Muscle layer of duodenum (tissue), 2 donors: Measurements from ENCODE around the gene TRPM2.
"Not testable (repeated sequence)": the region's sequence is repeated elsewhere in the genome, so short reads cannot be mapped to it uniquely, and the experiment has no call there.

ENCODE experiments used
- H3K27ac ChIP-seq: one replicate; pipeline ENCODE4 v1.7.0; 2013; ENCODE audit warnings: mild to moderate bottlenecking, low read length
- H3K27me3 ChIP-seq: one replicate; pipeline ENCODE4 v1.7.0; 2013; ENCODE audit warnings: low read depth, mild to moderate bottlenecking, control low read depth, low read length
- H3K36me3 ChIP-seq, 2 donors: one replicate each; pipeline ENCODE4 v1.7.0; 2013; ENCODE audit warnings: low read length in 2 of 2, control low read depth in 1 of 2, mild to moderate bottlenecking in 1 of 2; ENCODE audit not compliant: insufficient read depth in 2 of 2, control insufficient read depth in 1 of 2
- H3K4me1 ChIP-seq, 2 donors: one replicate each; pipeline ENCODE4 v1.7.0; 2013; ENCODE audit warnings: low read length in 2 of 2, mild to moderate bottlenecking in 2 of 2, control low read depth in 1 of 2, moderate library complexity in 1 of 2; ENCODE audit not compliant: insufficient read depth in 2 of 2, control insufficient read depth in 1 of 2
- H3K4me3 ChIP-seq, 2 donors: one replicate each; pipeline ENCODE4 v1.7.0; 2013; ENCODE audit warnings: low read length in 2 of 2, low read depth in 1 of 2, mild to moderate bottlenecking in 1 of 2
- H3K9me3 ChIP-seq, 2 donors: one replicate each; pipeline ENCODE4 v1.7.0; 2013; ENCODE audit warnings: low read length in 2 of 2, control low read depth in 1 of 2, mild to moderate bottlenecking in 1 of 2; ENCODE audit not compliant: control insufficient read depth in 1 of 2
- donor health status: healthy.

The TRPM2 gene

GRCh38 chr21:44397431-44398031, 44.1 kb downstream of the TRPM2 start:
- H3K36me3 ChIP-seq = no peaks in the 10 kb centered on the region
- peaks cover 0 to 4% of the 10 kb centered on the region in 2 donors for H3K9me3 ChIP-seq
- no peaks in the 10 kb centered on the region for H3K27me3 ChIP-seq
- H3K27ac ChIP-seq = no peak overlapping the region
- no peaks in the 10 kb centered on the region for H3K4me1 ChIP-seq
- no peak overlapping the region for H3K4me3 ChIP-seq

- no peak overlapping the region for H3K27ac ChIP-seq
- H3K4me1 ChIP-seq = no peaks in the 10 kb centered on the region
- H3K9me3 ChIP-seq = no peaks in the 10 kb centered on the region
- no peaks in the 10 kb centered on the region for H3K36me3 ChIP-seq
- no peak overlapping the region for H3K4me3 ChIP-seq
- no peaks in the 10 kb centered on the region for H3K27me3 ChIP-seq
These were observed 45.1 kb downstream of the TRPM2 start for GRCh38 chr21:44398499-44398898.

GRCh38 chr21:44399151-44399954, 45.9 kb downstream of the TRPM2 start:
- H3K36me3 ChIP-seq = no peaks in the 10 kb centered on the region
- H3K27ac ChIP-seq = no peak overlapping the region
- H3K27me3 ChIP-seq = no peaks in the 10 kb centered on the region
- no peaks in the 10 kb centered on the region for H3K9me3 ChIP-seq
- H3K4me3 ChIP-seq = no peak overlapping the region
- H3K4me1 ChIP-seq = no peaks in the 10 kb centered on the region

GRCh38 chr21:44399955-44400790, 46.8 kb downstream of the TRPM2 start:
- Histone ChIP-seq H3K9me3 (no peaks in the 10 kb centered on the region), H3K27me3 (no peaks in the 10 kb centered on the region), H3K4me3 (no peak overlapping the region), H3K27ac (no peak overlapping the region), H3K4me1 (no peaks in the 10 kb centered on the region), H3K36me3 (no peaks in the 10 kb centered on the region)

GRCh38 chr21:44400791-44401385, 47.5 kb downstream of the TRPM2 start:
- Histone ChIP-seq H3K27ac (no peak overlapping the region), H3K4me1 (no peaks in the 10 kb centered on the region), H3K27me3 (no peaks in the 10 kb centered on the region), H3K36me3 (no peaks in the 10 kb centered on the region), H3K9me3 (no peaks in the 10 kb centered on the region), H3K4me3 (no peak overlapping the region)

- Histone ChIP-seq H3K27ac (no peak overlapping the region), H3K27me3 (no peaks in the 10 kb centered on the region), H3K36me3 (no peaks in the 10 kb centered on the region), H3K4me3 (no peak overlapping the region), H3K9me3 (no peaks in the 10 kb centered on the region), H3K4me1 (no peaks in the 10 kb centered on the region)
These were observed 48.2 kb downstream of the TRPM2 start for GRCh38 chr21:44401386-44402160.

GRCh38 chr21:44402323-44403105, 49.1 kb downstream of the TRPM2 start:
- H3K4me1 ChIP-seq = no peaks in the 10 kb centered on the region
- no peak overlapping the region for H3K27ac ChIP-seq
- H3K4me3 ChIP-seq = no peak overlapping the region
- H3K36me3 ChIP-seq = no peaks in the 10 kb centered on the region
- H3K9me3 ChIP-seq = no peaks in the 10 kb centered on the region
- H3K27me3 ChIP-seq = no peaks in the 10 kb centered on the region

GRCh38 chr21:44403106-44404020, 49.9 kb downstream of the TRPM2 start:
- no peaks in the 10 kb centered on the region for H3K9me3 ChIP-seq
- H3K27ac ChIP-seq = no peak overlapping the region
- H3K4me1 ChIP-seq = no peaks in the 10 kb centered on the region
- H3K4me3 ChIP-seq = no peak overlapping the region
- no peaks in the 10 kb centered on the region for H3K27me3 ChIP-seq
- H3K36me3 ChIP-seq = no peaks in the 10 kb centered on the region

GRCh38 chr21:44404482-44404881, 51.1 kb downstream of the TRPM2 start:
- not testable (repeated sequence) for H3K36me3 ChIP-seq, H3K9me3 ChIP-seq, H3K4me3 ChIP-seq, H3K4me1 ChIP-seq, H3K27ac ChIP-seq, H3K27me3 ChIP-seq
